Measurements from ENCODE around the gene CMTR1.

CMTR1 gene

GRCh38 chr6:37512400-37513011 is 79.5 kb downstream of the CMTR1 start:
- no peak for DNase-seq (ENCODE audit: low read depth in 3 of 3)

- DNase-seq (ENCODE audit: low read depth in 3 of 3), result no peak
These were observed 80.1 kb downstream of the CMTR1 start for GRCh38 chr6:37513155-37513554.

GRCh38 chr6:37513576-37513975 is 80.6 kb downstream of the CMTR1 start:
- DNase-seq (ENCODE audit: low read depth in 3 of 3), result no peak

- no peak for DNase-seq (ENCODE audit: low read depth in 3 of 3)
These were observed 81.3 kb downstream of the CMTR1 start for GRCh38 chr6:37514321-37514771.

GRCh38 chr6:37514837-37515236 is 81.8 kb downstream of the CMTR1 start:
- DNase-seq (ENCODE audit: low read depth in 3 of 3), result no peak

- no peak for DNase-seq (ENCODE audit: low read depth in 3 of 3)
These were observed 82.7 kb downstream of the CMTR1 start for GRCh38 chr6:37515712-37516075.

- peak; percentile 64 to 83 (median 71) for DNase-seq (ENCODE audit: low read depth in 3 of 3)
These were observed 83.3 kb downstream of the CMTR1 start for GRCh38 chr6:37516076-37516919.

- no peak for DNase-seq (ENCODE audit: low read depth in 3 of 3)
These were observed 83.9 kb downstream of the CMTR1 start for GRCh38 chr6:37516920-37517405.

GRCh38 chr6:37517411-37517812 is 84.4 kb downstream of the CMTR1 start:
- peak; percentile 40 to 52 (median 40) for DNase-seq (ENCODE audit: low read depth in 3 of 3)

- DNase-seq (ENCODE audit: low read depth in 3 of 3), result no peak
These were observed 85.1 kb downstream of the CMTR1 start for GRCh38 chr6:37518116-37518515.

GRCh38 chr6:37519461-37519860 is 86.4 kb downstream of the CMTR1 start:
- no peak for DNase-seq (ENCODE audit: low read depth in 3 of 3)

GRCh38 chr6:37520926-37521325 is 87.9 kb downstream of the CMTR1 start:
- no peak for DNase-seq (ENCODE audit: low read depth in 3 of 3)

GRCh38 chr6:37521674-37522073 is 88.7 kb downstream of the CMTR1 start:
- DNase-seq (ENCODE audit: low read depth in 3 of 3), result no peak

- DNase-seq (ENCODE audit: low read depth in 3 of 3), result no peak
These were observed 89.8 kb downstream of the CMTR1 start for GRCh38 chr6:37522836-37523235.

GRCh38 chr6:37523412-37523811 is 90.4 kb downstream of the CMTR1 start:
- DNase-seq (ENCODE audit: low read depth in 3 of 3), result no peak

GRCh38 chr6:37524025-37524969 is 91.3 kb downstream of the CMTR1 start:
- no peak for DNase-seq (ENCODE audit: low read depth in 3 of 3)

- DNase-seq (ENCODE audit: low read depth in 3 of 3), result no peak
These were observed 91.9 kb downstream of the CMTR1 start for GRCh38 chr6:37524970-37525318.

- no peak for DNase-seq (ENCODE audit: low read depth in 3 of 3)
These were observed 92.7 kb downstream of the CMTR1 start for GRCh38 chr6:37525460-37526357.

GRCh38 chr6:37528541-37528940 is 95.5 kb downstream of the CMTR1 start:
- no peak for DNase-seq (ENCODE audit: low read depth in 3 of 3)

GRCh38 chr6:37530297-37530696 is 97.3 kb downstream of the CMTR1 start:
- no peak for DNase-seq (ENCODE audit: low read depth in 3 of 3)

- no peak for DNase-seq (ENCODE audit: low read depth in 3 of 3)
These were observed 98.0 kb downstream of the CMTR1 start for GRCh38 chr6:37531026-37531425.

Measured in stimulated activated CD4-positive, alpha-beta T cell treated with anti-CD3 and anti-CD28 coated beads, TNF-alpha, amount 100 ng/mL, for 4 hours (primary cell).